Activated CD4-positive, alpha-beta T cell treated with anti-CD3 and anti-CD28 coated beads, Interleukin-2, amount 50 U/mL, for 16 hours (primary cell): ENCODE measurements around the gene LRCH1.

Source experiments
- DNase-seq: peaks from one replicate; pipeline ENCODE4 v3.0.0-alpha.2; 2020

The LRCH1 gene

DNA sequence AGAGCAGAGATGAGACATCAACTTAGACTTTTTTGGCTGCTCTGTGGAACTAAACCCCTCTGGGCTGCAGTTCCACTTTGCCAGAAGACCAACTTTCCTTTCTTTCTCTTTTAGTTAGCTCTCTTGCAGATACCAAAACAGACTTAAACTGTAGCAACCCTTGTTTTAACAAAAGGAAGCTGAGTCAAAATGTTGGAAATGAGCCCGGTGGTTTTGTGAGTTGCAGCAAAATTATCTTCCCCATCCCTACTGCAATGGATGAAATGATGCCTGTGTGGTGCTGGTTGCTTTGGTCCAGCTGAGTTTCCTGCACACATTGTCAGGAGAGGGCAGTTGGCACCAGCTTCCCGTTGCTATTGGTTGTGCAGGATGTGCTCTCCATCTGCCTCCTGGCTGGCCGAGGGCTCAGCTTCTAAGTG lies 115.3 kb downstream of the LRCH1 start:
- DNase-seq = peak; percentile 62

- no peak for DNase-seq
Observed at GRCh38 chr13:46668931-46669525, 116.1 kb downstream of the LRCH1 start.

- DNase-seq = no peak
Observed at GRCh38 chr13:46672338-46673090, 119.5 kb downstream of the LRCH1 start.

DNA sequence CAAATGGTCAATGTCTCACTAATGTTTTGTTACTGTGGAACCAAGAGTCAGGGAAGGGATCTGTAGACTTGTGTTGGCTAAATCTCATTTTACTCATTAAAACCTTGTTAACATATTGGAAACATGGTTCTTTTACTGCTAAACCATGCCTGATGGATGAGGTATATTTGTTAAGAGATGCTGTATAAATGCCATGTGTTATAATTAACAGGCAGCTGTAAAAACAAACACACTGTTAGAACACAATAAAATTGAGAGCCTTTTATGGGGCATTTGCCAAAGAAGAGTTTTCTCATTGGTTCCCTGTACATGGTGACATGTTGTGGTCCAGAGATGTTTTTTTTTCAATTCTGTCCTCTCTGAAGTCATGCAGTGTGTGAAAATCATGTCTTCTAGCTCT lies 122.0 kb downstream of the LRCH1 start:
- no peak for DNase-seq

DNA sequence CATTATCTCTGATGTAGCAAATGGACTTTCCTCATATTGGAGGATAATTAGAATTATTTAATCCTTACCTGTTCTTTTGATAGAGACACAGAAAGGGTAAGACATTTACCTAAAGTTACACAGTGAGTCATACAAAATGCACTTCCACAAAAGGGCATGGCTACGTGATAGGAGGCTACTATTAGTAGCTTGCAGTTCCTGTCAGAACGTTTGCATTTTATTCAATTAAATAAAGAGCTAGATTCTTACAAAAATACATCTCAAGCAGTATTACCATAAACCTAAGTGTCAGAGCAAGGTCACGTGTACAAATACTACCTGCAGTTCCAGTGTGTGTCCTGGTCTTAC lies 123.4 kb downstream of the LRCH1 start:
- DNase-seq = no peak

- peak; percentile 34 for DNase-seq
Observed at GRCh38 chr13:46679369-46680120, 126.6 kb downstream of the LRCH1 start.

- DNase-seq = no peak
Observed at GRCh38 chr13:46682015-46682414, 129.0 kb downstream of the LRCH1 start.

DNA sequence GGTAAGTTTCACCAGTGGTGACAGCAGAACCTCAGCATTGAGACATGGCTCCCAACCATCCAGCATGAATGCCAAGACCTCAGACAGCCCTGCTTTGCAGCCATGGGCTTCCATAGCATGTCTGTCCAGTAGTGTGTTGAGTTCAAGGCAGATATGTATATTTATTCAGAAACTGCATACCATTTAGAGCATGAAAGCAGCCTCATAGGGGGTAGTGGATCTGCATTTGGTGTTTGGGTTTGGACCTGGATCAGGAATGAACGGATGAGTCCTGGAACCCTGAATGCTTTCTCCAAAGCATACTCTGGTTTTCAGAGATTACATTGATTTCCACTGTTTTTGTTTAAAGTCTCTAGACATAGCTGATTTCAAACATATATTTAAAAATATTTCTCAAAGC lies 129.7 kb downstream of the LRCH1 start:
- DNase-seq = no peak

- peak; percentile 54 for DNase-seq
Observed at GRCh38 chr13:46683676-46684260, 130.8 kb downstream of the LRCH1 start.

DNA sequence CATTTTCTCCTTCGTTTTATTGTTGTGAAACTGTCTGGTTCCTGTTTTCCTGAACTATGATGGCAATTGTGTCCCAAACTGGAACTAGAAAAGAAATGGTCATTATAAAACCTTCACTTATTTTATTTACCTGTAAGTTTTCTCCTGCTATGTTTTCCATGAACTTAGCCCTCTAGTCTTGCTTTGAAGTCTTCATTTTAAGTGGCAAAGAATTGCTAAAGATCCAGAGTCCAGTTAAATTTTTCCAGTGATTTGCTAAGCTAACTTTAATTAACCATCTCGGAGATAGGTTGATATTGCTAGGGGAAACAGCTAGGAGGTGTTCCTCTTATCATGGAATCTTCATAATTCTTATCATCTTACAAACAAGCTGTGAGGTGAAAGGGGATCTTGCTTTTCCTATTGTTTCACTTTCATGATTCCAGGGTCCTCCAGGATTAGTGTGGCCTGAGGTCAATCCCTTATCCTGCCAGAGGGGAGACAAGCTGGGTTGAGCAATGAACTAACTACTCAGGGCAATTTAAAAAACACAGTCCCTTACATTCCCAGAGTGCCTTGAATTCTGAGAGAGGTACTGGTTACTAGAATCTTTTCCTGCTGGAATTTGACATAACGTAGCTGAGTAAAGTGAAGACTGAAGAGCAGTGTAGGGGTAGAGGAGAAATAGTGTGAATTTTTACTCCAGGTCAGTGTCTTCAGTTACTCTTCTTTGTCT lies 131.5 kb downstream of the LRCH1 start:
- no peak for DNase-seq

DNA sequence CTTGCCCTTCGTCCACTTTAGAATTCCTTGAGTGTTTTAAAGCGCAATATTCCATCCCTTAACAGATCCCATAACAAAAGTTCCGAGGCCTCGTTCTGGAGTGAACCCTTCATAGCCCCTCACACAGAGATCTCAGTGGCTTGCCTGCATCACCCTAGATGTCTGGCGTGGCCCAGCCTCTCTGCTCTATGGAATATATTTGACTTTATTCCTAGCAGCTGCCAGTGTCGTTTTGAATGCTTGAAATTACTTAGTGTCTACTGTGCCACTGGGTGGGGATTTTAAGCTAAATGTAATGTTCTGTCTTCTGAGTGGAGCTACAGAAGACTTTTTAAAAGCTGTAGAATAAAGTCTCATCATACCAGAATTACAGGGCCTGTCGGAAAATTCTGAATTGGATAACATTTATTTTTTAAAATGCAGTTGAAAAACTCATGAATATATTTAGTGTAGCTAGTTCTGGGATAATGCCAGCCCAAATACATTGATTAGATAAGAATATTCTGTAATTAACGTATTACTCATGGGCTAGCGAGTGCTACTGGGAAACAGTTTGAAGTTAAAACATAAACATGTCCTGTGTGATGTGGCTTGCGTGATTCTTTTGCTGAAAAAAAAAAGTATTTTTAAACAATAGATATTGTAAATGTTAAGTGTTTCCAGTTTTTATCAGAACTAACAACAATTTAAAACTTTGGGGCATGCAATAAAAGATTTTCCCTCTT lies 132.2 kb downstream of the LRCH1 start:
- no peak for DNase-seq

DNA sequence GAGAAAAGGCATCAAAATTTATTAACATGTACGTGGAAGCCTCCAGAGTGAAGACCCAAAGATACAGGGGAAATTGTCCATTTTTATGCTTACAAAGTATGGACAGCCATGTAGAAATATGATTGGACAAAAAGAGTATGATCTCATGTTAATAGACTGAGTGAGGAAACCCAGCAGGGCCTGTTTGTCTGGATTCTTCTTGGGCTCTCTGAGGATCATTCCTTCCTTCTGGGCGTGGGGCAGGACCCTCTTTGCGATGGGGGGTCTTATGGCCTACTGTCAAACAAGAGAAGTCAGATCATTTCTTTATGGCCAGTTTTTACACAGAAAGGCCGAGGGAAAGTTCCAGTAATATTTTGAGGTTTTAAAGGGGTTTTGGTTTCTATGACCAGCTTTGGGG lies 133.2 kb downstream of the LRCH1 start:
- DNase-seq = no peak

- peak; percentile 31 for DNase-seq
Observed at GRCh38 chr13:46687810-46688209, 134.8 kb downstream of the LRCH1 start.

- no peak for DNase-seq
Observed at GRCh38 chr13:46688306-46688705, 135.3 kb downstream of the LRCH1 start.

DNA sequence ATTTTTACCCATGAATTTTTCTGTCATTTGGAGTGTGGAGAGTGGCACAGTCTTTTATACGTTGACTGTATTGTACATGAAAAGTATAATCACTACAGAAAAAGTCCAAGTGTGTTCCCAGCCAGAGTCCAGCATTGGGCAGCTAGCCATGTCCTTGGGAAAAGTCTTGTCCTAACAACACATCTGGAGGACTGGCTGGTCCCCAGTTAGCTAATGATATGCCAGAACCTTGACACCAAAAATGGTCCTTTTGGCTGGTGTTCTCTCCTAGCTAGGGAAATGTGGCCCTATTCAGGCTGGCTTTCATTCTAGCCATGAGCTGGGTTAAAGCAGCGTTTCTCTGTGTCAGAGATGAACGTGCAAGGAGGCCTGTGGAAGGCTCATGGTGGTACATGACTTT lies 145.0 kb downstream of the LRCH1 start:
- no peak for DNase-seq

GRCh38 chr13:46698910-46699460 lies 146.0 kb downstream of the LRCH1 start:
- DNase-seq = no peak

DNA sequence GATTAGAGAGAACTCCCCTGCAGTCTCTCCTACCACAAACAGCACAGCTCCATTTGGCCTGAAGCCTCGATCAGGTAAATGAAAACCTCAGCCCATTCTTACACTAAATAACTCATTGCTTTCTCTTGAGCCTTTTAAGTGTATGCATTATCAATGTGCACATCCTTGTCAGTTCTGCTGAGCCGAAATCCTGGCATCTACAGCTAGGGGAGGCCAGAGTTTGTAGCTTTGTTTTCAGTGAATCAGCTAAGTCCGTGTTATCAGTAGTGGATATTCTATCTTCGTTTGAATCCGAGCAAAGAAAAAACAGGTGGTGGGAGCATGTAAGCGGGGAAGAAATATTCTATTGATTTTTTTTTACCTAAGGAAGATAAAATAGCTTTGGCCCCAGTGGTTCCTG lies 159.6 kb downstream of the LRCH1 start:
- no peak for DNase-seq

- DNase-seq = no peak
Observed at GRCh38 chr13:46715363-46715762, 162.4 kb downstream of the LRCH1 start.

GRCh38 chr13:46716821-46717220 lies 163.9 kb downstream of the LRCH1 start:
- DNase-seq = no peak

- DNase-seq = no peak
Observed at GRCh38 chr13:46717275-46717674, 164.3 kb downstream of the LRCH1 start.

DNA sequence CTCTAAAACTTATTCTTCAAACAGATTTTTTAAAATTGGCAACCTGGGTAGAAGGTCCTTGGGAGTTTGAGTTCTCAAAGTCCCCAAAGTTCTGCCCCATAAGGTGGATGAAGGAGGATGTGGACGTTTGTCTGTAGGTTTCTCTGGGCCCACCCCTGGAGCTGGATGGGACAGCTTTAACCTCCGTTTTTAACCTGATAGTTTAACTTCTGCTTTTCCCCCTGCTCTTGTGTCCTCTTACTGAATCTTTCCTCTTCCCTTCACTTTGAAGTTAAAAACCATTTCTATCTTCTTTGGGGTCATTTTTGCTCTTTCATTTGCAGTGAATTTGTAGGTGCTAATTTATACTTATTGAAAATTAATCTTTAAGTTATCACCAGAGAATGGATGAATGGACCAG lies 164.9 kb downstream of the LRCH1 start:
- DNase-seq = no peak

DNA sequence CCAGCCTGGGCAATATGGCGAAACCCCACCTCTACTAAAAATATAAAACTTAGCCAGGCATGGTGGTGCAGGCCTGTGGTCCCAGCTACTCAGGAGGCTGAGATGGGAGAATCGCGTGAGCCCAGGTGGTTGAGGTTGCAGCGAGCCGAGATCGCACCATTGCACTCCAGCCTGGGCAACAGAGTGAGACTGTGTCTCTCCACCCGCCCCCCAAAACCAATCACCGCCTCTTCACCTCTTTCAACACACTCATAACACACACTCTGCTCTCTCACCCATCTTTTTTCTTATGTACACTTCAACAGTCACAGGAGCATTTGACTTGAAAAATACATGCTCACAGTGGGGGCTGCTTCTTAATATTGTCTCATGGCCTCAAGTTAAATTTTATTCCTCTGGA lies 167.2 kb downstream of the LRCH1 start:
- no peak for DNase-seq
